ENCODE data around the gene ETFA.

Gene ETFA

GRCh38 chr15:76168237-76168984 lies 142.9 kb downstream of the ETFA start:
- no peak for DNase-seq

- no peak for DNase-seq
These were observed 145.3 kb downstream of the ETFA start for GRCh38 chr15:76165951-76166350.

Data from NCI-H510A treated with DMSO at 0.1 percent for 48 hours (cell line).